SU-DHL-6 (cell line): ENCODE results near the gene UCN2.

ENCODE experiments used
- EZH2phosphoT487 ChIP-seq: fragments of 200-600 bp; sonication (generic), shearing (Covaris generic); conservative IDR thresholded peaks from 2 replicates; pipeline ENCODE4 v1.6.1; 2018; ENCODE audit warnings: mild to moderate bottlenecking, antibody characterized with exemption, low read length, moderate library complexity, mixed read lengths
- TF ChIP-seq, protein P1 (sequence below): fragments of 200-600 bp; sonication (generic); IDR thresholded peaks from one replicate; pipeline ENCODE4 v1.5.1; 2017; ENCODE audit warnings: antibody characterized with exemption, mild to moderate bottlenecking, low read length, moderate library complexity; ENCODE audit not compliant: insufficient read depth, poor library complexity, severe bottlenecking

DNA sequence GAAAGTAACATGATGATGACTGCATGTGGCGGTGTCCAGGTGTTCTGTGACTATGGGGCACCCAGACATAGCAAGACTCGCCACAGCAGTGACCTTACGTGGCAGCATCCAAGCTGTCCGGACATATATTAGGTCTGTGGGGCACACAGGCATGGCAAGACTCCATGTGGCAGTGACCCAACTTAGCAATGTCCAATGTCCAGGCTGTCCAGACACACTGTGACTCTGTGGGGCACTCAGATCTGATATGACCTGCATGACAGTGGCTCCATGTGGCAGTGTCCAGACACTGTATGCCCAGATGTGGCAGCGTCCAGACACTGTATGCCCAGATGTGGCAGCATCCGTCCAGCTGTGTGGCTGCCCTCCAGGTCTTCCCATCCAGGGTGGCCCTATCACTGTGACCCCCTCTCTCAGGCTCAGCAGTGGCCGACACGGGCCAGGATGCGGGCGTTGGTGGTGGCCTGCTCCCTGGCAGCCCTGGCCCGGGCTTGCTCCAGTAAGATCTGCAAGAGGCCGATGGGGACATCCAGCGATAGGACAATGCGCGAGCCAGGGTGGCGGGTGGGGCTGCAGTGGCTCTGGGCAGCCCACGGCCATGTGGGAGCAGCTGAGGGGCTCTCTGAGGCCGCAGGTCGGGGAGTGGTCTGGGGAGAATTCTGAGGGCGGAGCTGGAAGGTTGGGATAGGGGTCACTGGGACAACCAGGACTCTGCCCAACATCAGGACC is 1.1 kb downstream of the UCN2 start:
- TF ChIP-seq, protein P1, sequence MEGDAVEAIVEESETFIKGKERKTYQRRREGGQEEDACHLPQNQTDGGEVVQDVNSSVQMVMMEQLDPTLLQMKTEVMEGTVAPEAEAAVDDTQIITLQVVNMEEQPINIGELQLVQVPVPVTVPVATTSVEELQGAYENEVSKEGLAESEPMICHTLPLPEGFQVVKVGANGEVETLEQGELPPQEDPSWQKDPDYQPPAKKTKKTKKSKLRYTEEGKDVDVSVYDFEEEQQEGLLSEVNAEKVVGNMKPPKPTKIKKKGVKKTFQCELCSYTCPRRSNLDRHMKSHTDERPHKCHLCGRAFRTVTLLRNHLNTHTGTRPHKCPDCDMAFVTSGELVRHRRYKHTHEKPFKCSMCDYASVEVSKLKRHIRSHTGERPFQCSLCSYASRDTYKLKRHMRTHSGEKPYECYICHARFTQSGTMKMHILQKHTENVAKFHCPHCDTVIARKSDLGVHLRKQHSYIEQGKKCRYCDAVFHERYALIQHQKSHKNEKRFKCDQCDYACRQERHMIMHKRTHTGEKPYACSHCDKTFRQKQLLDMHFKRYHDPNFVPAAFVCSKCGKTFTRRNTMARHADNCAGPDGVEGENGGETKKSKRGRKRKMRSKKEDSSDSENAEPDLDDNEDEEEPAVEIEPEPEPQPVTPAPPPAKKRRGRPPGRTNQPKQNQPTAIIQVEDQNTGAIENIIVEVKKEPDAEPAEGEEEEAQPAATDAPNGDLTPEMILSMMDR, result no peak
- no peak for TF ChIP-seq EZH2phosphoT487
